Limb (tissue), 2 donors: ENCODE data around the gene COPS6.
A peak's percentile ranks its signal among the peaks of the same experiment; 100 is the strongest.

ENCODE experiments used
- DNase-seq, 2 donors: peaks; one replicate each; pipeline ENCODE4 v3.0.0-alpha.2; 2016; ENCODE audit errors: extremely low spot score in 2 of 2

The COPS6 gene

DNA sequence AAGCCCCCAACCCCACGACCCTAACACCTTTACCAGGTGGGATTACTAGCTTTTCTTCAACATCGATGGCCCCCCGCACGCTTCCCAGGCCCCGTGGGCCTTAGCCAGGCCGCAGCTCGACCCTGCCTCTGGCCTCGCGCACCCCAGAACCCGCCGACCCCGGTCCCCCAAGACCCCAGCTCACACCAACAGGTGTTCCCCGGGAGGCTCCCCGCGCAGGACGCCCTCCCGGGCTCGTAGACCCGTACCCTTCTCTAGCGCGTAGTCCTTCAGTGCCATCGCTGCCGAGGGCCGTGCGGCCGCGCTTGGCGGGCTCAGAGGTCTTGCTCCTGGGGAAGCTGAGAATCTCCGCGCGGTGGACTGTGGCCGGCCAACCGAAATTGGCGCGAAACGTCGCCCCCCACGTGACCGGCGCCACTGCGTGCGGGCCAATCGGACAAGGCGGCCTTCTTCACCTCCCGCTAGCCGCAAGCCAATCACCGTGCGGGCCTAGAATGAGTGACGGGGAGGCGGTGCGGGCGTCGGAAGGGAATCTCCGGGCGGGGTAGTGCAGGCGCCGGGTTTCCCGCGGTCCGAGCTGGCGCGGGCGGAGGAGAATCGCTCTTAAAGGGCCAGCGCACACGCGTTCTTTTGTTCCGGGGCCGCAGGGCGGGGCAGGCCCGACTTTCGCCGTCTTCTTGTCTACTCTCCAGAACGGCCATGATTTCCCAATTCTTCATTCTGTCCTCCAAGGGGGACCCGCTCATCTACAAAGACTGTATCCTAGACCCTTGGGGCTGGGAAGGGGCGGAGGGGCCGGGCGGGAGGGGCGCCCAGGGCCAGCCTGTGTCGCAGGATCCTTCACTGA lies 12.5 kb downstream of the COPS6 start, which contains the start of the genes AP4M1 and MCM7:
TSS of gene AP4M1 (plus strand) at position 628 of the 847 bp plus-strand sequence. CDS start at position 700, 72 bp downstream.
TSS of gene MCM7 (minus strand) at position 382 of the 847 bp plus-strand sequence. CDS start at position 279, 103 bp downstream.
- DNase-seq, result peak; percentile 97 to 98

DNA sequence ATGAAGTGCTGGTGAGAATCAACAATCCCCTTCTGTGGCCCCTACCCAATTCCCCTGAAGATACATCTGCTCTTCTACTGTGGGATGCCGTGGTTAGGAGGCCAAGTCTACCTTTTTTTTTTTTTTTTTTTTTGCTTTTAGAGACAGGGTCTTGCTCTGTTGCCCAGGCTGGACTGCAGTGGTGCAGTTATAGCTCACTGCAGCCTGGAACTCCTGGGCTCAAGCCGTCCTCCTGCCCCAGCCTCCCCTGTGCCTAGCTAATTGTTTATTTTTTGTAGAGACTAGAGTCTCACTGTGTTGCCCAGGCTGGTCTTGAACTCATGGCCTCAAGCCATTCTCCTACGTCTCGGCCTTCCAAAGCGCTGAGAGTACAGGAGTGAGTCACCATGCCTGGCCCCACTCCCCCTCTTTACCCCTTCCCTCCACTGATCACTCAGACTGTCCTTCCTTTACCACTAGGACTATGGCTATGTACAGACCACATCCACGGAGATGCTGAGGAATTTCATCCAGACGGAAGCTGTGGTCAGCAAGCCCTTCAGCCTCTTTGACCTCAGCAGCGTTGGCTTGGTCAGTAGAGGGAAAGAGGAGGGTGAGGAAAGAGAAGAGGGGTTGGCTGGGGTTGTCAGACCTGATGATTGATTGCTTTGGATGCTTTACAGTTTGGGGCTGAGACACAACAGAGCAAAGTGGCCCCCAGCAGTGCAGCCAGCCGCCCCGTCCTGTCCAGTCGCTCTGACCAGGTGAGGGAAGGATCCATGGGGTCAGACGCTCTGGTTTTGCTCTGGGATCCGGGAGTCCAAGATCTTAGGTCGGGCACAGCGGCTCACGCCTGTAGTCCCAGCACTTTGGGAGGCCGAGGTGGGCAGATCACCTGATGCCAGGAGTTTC lies 14.4 kb downstream of the COPS6 start:
- DNase-seq, result no peak

DNA sequence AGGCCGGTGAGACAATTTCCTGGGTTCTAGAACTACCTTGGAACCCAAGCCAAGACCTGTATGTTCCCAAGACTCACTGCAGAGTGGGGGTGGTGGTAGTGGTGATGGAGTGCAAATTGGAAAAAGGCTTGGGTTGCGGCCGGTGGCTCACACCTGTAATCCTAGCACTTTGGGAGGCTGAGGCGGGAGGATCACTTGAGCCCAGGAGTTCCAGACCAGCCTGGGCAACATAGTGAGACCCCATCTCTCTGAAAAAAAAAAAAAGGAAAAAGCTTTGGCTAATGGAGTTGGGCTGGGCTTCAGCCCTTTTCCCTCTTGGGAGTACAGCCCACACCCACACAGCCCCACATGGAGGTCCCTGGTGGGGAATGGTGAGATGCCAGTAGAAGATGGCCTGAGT lies 16.8 kb downstream of the COPS6 start:
- DNase-seq, result no peak

DNA sequence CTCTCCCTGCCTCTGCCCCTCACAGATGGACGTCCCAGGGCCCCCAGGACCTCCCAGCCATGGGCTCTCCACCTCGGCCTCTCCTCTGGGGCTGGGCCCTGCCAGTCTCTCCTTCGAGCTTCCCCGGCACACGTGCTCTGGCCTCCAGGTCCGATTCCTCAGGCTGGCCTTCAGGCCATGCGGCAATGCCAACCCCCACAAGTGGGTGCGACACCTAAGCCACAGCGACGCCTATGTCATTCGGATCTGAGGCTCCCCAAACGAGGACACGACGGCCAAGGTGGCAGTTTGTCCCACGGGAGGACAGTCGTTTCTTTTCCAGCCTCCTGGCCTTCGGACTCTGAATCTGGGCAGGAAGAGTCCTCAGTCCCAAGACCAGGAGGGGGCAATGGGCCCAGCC lies 17.9 kb downstream of the COPS6 start:
- no peak for DNase-seq

DNA sequence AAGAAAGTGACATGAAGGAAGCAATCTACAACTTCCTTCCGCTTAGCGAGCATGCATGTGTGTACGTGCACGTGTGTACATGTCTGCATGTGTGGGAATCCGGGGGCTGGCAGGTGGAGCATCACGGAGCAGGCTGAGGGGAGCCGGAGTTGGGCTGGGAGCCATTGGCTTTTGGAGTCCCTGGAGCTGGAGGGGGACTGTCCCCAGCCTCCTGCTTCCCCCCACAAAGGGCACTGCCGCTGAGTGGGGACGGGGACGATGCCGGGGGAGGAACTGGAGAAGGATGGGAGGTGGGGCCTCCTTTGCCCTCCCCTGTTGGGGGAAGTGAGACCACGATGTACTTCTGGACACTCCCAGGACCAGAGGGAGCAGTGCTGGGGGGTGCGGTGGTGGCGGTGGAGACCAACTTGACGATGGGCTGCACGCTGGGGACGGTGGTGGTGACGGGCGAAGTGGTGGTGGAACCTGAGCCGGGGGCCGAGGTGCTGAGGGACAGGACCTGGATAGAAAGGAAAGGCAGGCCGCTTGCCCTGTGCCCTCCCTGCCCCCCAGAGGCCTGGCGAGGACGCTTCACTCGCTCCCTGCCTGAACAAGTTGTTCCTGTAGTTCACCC lies 18.5 kb downstream of the COPS6 start:
- no peak for DNase-seq

DNA sequence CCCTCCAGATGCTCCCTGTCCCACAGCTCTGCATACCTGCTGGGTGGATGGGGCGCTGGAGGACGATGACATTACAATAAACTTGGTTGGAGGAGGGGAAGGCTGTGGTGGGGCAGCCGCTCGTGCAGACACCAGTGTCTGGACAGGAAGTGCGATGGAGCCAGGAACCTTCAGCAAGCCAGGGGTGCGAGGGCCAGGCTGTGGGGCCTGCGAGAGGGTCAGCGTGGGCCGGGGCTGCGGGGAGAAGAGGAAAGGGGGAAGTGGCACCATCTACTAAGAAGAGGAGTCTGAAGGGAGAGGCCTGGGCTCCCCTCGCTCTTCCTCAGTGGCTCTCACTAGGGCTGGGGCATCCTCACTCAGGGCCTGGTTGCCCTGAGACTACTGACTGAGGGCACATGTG lies 19.1 kb downstream of the COPS6 start:
- DNase-seq, result no peak

GRCh38 chr7:100109521-100110163 lies 20.9 kb downstream of the COPS6 start:
- no peak for DNase-seq

- no peak for DNase-seq
These were observed 22.4 kb downstream of the COPS6 start for GRCh38 chr7:100111156-100111555.

DNA sequence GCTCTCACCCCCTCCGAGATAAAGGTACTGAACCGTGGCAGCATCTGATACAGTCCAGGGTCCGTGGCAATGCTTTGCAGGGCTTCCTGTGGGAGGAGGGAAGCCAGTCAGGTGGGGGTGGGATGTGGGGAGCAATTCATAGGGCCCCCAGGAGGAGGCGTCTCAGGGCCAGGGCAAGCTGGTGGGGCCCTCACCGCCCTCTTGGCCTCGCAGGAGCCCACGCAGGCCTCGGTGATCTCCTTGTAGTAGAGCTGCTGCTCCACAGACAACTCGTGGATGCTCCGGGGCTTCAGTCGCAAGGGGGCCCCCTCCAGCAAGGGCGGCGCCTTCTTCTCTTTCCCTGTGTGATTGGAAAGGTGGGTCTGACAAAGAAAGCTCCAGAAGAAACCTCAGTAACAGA lies 23.1 kb downstream of the COPS6 start:
- no peak for DNase-seq

DNA sequence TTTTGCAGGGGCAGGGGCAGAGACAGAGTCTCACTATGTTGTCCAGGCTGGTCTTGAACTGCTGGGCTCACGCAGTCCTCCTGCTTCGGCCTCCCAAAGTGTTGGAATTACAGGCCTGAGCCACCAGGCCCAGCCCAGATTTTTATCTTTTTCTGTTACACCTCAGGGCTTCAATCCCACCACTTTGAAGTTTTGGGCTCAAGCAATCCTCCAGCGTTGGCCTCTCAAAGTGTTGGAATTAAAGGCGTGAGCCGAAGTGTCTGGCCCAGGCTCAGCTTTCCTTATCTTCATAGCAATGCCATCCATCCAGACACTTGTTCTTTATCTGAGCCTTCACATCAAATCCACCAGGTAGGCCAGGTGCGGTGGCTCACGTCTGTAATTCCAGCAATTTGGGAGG lies 26.3 kb downstream of the COPS6 start:
- DNase-seq, result no peak

DNA sequence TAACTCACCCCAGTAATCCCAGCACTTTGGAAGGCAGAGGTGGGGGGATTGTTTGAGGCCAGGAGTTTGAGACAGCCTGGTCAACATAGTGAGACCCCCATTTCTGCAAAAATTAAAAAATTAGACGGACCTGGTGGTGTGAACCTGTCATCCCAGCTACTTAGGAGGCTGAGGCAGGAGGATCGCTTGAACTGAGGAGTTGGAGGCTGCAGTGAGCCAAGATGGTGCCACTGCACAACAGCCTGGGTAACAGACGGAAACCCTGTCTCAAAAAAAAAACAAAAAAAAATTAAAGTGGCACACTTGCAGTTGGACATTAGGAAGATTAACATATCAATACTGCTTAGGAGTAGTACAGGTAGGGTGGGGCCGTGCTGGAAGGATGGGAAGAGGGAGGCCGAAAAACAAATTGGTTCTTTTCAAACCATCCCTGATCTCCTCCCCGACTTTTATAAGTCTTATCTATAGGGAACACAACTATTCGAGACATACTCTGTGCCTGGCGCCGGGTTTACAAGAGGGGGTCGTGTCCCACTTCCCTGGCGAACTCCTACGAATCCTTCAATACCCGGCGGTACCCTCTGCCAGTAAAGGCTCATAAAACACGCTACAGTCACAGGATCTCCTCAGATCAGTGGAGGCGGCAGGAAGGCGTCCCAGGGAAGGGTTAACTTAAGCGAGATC lies 29.8 kb downstream of the COPS6 start:
- DNase-seq, result no peak

DNA sequence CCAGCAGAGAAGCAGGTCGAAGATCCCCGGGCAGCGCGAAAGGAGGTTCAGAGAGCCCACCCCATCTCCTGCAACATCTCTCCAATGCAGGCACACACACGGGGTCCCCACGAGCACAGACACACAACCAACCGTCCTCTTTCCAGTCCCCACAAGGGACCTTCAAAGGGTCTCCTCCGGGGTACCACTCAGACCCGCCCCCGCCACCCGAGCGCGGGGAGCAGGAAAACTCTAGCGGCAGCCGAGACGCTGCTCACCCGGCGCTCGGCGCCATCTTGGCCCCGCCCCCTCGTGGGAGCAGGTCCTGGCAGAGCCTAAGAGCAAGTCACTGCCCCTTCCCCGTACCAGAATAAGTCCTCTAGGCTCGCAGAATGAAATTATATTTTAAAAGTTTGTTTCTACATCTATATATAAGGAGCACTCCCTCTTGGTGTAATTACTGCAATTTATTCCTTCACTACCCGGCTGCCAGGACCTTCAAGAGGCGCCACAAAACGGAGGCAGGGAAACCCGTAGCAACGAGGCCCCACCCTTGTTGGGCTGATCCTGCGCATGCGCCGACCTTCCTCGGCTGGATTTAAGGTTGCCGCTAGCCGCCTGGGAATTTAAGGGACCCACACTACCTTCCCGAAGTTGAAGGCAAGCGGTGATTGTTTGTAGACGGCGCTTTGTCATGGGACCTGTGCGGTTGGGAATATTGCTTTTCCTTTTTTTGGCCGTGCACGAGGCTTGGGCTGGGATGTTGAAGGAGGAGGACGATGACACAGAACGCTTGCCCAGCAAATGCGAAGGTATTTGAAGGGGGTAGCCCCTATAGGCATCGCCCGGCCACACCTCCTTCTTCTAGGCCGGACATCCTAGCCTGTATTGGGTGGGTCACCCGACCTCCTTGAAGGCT lies 30.6 kb downstream of the COPS6 start, which contains the start of the genes CNPY4 and TAF6:
TSS of gene CNPY4 (plus strand) at position 563 of the 898 bp plus-strand sequence. CDS start at position 674, 111 bp downstream.
TSS of gene TAF6 (minus strand) at position 287 of the 898 bp plus-strand sequence. CDS start 5,149 bp downstream, outside the sequence.
- DNase-seq, result peak; percentile 95 to 98

- peak; percentile 77 to 85 for DNase-seq
These were observed 31.4 kb downstream of the COPS6 start for GRCh38 chr7:100119970-100120732.

DNA sequence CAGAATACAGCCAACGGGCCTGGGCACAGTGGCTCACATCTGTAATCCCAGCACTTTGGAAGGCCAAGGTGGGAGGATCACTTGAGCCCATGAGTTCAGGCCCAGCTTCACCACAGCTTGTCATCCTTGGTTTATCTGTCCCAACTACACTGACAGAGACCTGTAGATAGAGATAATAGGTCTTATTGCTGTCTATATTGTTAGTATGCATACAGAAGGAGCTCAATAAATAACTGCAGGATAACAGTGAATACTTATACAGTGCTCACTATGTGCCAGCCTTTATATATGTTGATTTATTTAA lies 31.9 kb downstream of the COPS6 start:
- DNase-seq, result no peak

GRCh38 chr7:100122067-100122466 lies 33.3 kb downstream of the COPS6 start:
- DNase-seq, result no peak

DNA sequence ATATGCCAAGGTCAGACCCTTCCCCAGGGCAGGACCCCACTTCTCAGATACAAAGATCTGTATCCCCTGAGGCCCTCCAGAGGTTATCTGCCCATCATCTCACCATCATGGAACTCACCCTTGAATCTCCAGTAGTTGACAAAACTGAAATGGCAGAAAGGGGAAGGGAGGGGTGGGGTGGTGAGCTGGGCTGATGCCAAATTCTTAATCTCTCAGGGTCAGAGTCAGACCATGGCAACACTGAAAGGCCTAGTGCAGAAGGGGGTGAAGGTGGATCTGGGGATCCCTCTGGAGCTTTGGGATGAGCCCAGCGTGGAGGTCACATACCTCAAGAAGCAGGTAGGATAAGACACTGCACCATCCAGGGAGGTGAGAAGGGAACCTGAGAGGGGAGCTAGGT lies 33.8 kb downstream of the COPS6 start:
- no peak for DNase-seq

DNA sequence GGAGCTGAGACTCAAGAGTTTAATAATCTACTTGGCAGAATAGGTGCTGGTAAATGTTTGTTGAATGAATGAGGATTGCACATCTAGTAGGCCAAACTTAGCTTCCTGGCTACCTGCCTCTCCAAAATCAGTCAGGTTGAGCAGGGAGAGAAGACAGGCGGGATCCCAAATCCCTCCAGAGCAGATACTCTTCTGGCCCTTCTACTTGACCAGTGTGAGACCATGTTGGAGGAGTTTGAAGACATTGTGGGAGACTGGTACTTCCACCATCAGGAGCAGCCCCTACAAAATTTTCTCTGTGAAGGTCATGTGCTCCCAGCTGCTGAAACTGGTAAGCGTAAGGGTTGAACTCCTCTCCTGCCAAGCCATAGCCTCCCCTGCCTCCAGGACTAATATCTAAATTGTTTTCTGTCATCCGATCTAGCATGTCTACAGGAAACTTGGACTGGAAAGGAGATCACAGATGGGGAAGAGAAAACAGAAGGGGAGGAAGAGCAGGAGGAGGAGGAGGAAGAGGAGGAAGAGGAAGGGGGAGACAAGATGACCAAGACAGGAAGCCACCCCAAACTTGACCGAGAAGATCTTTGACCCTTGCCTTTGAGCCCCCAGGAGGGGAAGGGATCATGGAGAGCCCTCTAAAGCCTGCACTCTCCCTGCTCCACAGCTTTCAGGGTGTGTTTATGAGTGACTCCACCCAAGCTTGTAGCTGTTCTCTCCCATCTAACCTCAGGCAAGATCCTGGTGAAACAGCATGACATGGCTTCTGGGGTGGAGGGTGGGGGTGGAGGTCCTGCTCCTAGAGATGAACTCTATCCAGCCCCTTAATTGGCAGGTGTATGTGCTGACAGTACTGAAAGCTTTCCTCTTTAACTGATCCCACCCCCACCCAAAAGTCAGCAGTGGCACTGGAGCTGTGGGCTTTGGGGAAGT lies 35.8 kb downstream of the COPS6 start:
- DNase-seq, result no peak
